Activated T-helper 1 cell treated with anti-CD3 and anti-CD28 coated beads, Interleukin-12 subunit alpha, Interleukin-12 subunit beta, Interleukin-2, Interleukin-4 antibody, amounts not matched to agents 30 ng/mL and 10 ng/mL and 1 ng/mL, durations not matched to agents 14 hours and 24 hours and 36 hours (primary cell): ENCODE results near the gene FARP1. TPM values are rescaled to one million over a fixed set of nuclear protein-coding genes. Genes with fewer than 3 reads are reported as not detected.

ENCODE experiments used
- DNase-seq: peaks from one replicate; pipeline ENCODE4 v3.0.0; 2021; ENCODE audit warnings: low spot score
- H3K27ac Mint-ChIP-seq: one replicate; pipeline ENCODE4 v1.8.0; 2021; ENCODE audit warnings: mild to moderate bottlenecking, mixed read lengths
- H3K27me3 Mint-ChIP-seq: one replicate; pipeline ENCODE4 v1.8.0; 2022; ENCODE audit warnings: mild to moderate bottlenecking, moderate library complexity, mixed read lengths; ENCODE audit not compliant: insufficient read depth
- H3K36me3 Mint-ChIP-seq: one replicate; pipeline ENCODE4 v1.8.0; 2021; ENCODE audit warnings: low read depth, mixed read lengths
- H3K4me1 Mint-ChIP-seq: one replicate; pipeline ENCODE4 v1.8.0; 2021; ENCODE audit warnings: low read depth, mixed read lengths
- H3K4me3 Mint-ChIP-seq: one replicate; pipeline ENCODE4 v1.8.0; 2021; ENCODE audit warnings: mild to moderate bottlenecking, moderate library complexity, mixed read lengths
- H3K9me3 Mint-ChIP-seq: one replicate; pipeline ENCODE4 v1.8.0; 2021; ENCODE audit warnings: mixed read lengths
- intact Hi-C: fragments of 100-400 bp; cut with micrococcal nuclease; formaldehyde crosslinking; loops from one replicate; pipeline ENCODE4 v1.15.1; 2024
- total RNA-seq: library from RNA; stranded (reverse); gene quantifications from 2 replicates; pipeline ENCODE4 v1.2.3, GENCODE V29; 2022

The FARP1 gene
- total RNA-seq, 1 donor from 2014 or later: 0.34 TPM

GRCh38 chr13:98234348-98234747 lies 91.5 kb downstream of the FARP1 start:
- H3K4me3 Mint-ChIP-seq: no peak overlapping the region
- intact Hi-C loops: no loop called here
- H3K36me3 Mint-ChIP-seq: no peaks in the 10 kb centered on the region
- H3K9me3 Mint-ChIP-seq: no peaks in the 10 kb centered on the region
- H3K27ac Mint-ChIP-seq: no peak overlapping the region
- H3K4me1 Mint-ChIP-seq: no peaks in the 10 kb centered on the region
- H3K27me3 Mint-ChIP-seq: no peaks in the 10 kb centered on the region
- DNase-seq: no peak

- H3K27ac Mint-ChIP-seq: no peak overlapping the region
- no peaks in the 10 kb centered on the region for H3K4me1 Mint-ChIP-seq
- DNase-seq: no peak
- H3K36me3 Mint-ChIP-seq: no peaks in the 10 kb centered on the region
- intact Hi-C loops: no loop called here
- H3K9me3 Mint-ChIP-seq: no peaks in the 10 kb centered on the region
- H3K4me3 Mint-ChIP-seq: no peak overlapping the region
- H3K27me3 Mint-ChIP-seq: no peaks in the 10 kb centered on the region
Measured at GRCh38 chr13:98236197-98236596, 93.3 kb downstream of the FARP1 start.

DNA sequence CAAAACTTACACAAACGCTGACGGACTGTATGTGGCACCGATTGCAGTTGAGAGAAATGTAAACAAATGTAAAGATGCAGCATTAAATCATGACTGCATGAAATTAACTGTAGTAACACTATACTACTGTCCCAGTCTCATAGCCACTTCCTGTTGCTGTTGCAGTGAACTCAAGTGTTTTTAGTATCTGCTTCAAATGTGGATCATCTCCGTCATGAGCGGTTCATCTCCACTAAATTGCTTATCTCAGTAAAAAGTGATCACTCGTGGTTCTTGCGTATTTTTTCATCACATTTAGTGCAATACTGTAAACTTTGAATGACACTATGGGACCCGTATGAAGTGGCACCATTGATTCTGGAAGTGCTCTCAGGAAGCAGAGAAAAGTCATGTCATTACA lies 94.4 kb downstream of the FARP1 start:
- H3K4me3 Mint-ChIP-seq: no peak overlapping the region
- H3K4me1 Mint-ChIP-seq: no peaks in the 10 kb centered on the region
- no peaks in the 10 kb centered on the region for H3K27me3 Mint-ChIP-seq
- H3K36me3 Mint-ChIP-seq: no peaks in the 10 kb centered on the region
- no peak for DNase-seq
- no peak overlapping the region for H3K27ac Mint-ChIP-seq
- intact Hi-C loops: no loop called here
- no peaks in the 10 kb centered on the region for H3K9me3 Mint-ChIP-seq

DNA sequence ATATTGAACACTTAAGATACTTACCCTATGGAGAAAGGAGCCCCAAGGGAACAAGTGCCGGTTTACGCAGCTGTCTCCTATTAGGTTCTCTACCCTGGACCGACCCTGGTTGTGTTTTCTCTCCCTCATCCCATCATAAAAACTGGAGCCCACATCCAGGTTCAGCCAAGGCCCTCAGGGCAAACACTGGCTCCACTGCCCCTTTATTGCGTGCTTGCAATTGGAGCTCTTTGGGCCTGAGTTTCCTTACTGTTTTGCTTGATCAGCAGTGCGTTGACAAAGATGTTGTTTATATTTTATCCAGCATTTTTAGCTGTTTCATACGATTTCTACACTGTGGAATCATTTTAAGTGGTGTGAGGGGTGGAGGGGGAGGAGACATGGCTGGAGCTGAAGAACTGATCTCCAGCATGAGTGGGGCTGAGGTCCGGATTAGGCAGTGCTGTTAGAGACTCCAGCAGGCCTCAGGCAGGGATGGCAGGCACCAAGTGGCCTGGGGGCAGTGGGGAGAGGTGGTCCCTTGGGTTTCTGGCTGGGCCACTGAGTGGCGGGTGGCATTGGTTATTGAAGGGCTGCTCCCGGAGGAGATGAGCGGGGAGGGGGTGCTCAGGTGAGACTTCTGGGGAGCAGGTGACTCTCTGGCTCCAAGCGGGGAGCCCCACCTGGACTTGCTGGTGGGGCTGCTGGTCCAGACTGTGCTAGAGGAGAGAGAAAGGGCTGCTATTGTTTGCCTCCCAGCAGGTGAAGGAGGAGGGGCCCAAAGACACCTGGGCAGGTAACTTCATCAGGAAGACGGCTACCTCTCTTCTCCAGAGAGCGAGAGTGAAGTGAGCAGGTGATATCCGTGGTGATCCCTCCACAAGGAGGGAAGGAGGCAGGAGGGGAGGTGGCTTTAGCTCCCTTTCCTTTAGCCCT lies 96.5 kb downstream of the FARP1 start:
- Mint-ChIP-seq H3K36me3 (no peaks in the 10 kb centered on the region), H3K4me1 (no peaks in the 10 kb centered on the region), H3K27ac (no peak overlapping the region), H3K9me3 (no peaks in the 10 kb centered on the region), H3K27me3 (no peaks in the 10 kb centered on the region), H3K4me3 (no peak overlapping the region)
- intact Hi-C loops: no loop called here
- no peak for DNase-seq

DNA sequence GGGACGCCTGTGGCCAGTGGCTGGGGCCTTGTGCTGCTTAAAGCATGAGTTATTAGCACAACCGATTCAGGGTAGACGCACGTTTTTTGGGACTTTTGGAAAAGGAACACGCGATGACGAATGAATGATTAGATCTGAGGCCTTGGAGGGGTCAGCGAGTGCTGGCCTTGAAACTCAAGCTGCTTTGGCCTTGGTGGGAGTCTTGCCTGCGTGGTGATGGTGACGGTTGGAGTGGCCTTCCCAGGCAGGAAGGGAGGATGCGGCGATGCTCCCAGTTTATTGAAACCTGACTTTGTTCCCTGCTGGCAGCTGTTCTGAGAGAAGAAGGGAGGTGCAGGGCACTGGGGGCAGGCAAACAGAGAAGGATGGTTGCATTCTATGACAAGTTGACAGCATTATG lies 97.2 kb downstream of the FARP1 start:
- Mint-ChIP-seq H3K36me3 (no peaks in the 10 kb centered on the region), H3K4me1 (no peaks in the 10 kb centered on the region)
- intact Hi-C loops: no loop called here

DNA sequence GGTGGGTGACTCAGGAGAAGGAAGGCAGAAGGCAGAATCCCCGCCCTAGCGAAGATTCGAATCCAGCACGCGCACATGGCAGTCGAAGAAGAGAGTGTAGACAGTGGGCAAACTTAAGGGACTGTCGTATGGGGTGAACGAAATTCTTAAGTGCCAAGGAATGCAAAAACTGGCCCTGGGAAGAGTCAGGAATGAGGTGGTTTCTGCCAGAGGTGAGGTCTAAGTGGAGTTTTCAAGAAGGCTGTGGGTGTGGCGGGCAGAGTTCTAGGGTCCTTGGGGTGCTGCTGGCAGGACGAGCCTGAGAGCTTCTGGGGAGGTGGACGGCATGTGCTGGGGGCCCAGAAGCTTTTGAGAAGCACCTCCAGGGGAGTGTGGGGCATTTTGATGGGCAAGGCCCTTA lies 98.1 kb downstream of the FARP1 start:
- no peak overlapping the region for H3K4me3 Mint-ChIP-seq
- intact Hi-C loops: no loop called here
- no peaks in the 10 kb centered on the region for H3K4me1 Mint-ChIP-seq
- H3K36me3 Mint-ChIP-seq: no peaks in the 10 kb centered on the region
- no peaks in the 10 kb centered on the region for H3K9me3 Mint-ChIP-seq
- no peak overlapping the region for H3K27ac Mint-ChIP-seq
- no peaks in the 10 kb centered on the region for H3K27me3 Mint-ChIP-seq
- no peak for DNase-seq

More for the DNA sequence above, 97.2 kb downstream of the FARP1 start:
- Mint-ChIP-seq H3K27ac (no peak overlapping the region), H3K4me3 (no peak overlapping the region), H3K9me3 (no peaks in the 10 kb centered on the region), H3K27me3 (no peaks in the 10 kb centered on the region)
- no peak for DNase-seq

GRCh38 chr13:98241976-98242375 lies 99.1 kb downstream of the FARP1 start:
- Mint-ChIP-seq H3K9me3 (no peaks in the 10 kb centered on the region), H3K4me3 (no peak overlapping the region), H3K27ac (no peak overlapping the region), H3K4me1 (no peaks in the 10 kb centered on the region), H3K27me3 (no peaks in the 10 kb centered on the region), H3K36me3 (no peaks in the 10 kb centered on the region)
- intact Hi-C loops: no loop called here
- DNase-seq: no peak

GRCh38 chr13:98242403-98242802 lies 99.5 kb downstream of the FARP1 start:
- no peak overlapping the region for H3K27ac Mint-ChIP-seq
- no peaks in the 10 kb centered on the region for H3K36me3 Mint-ChIP-seq
- no peaks in the 10 kb centered on the region for H3K9me3 Mint-ChIP-seq
- H3K4me1 Mint-ChIP-seq: no peaks in the 10 kb centered on the region
- intact Hi-C loops: no loop called here
- no peak for DNase-seq
- no peaks in the 10 kb centered on the region for H3K27me3 Mint-ChIP-seq
- H3K4me3 Mint-ChIP-seq: no peak overlapping the region

DNA sequence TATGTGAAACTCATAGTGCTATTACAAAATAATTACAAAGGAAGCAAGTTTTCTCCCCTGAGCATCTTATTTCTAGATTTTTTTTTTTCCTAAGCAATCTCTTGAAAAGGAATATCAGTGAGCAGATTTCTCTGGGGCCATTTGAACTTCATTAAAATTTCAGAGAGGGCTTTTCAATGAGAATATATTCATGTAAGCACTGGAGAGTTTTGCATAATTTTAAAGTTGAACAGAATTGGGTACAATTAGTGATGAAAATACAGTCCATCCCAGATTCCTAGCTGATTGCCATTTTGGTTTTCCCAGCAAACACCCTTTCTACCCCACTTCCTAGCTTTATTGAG lies 101.0 kb downstream of the FARP1 start:
- Mint-ChIP-seq H3K27me3 (no peaks in the 10 kb centered on the region), H3K4me3 (no peak overlapping the region), H3K9me3 (no peaks in the 10 kb centered on the region), H3K27ac (no peak overlapping the region), H3K36me3 (no peaks in the 10 kb centered on the region), H3K4me1 (no peaks in the 10 kb centered on the region)
- intact Hi-C loops: no loop called here
- DNase-seq: no peak

DNA sequence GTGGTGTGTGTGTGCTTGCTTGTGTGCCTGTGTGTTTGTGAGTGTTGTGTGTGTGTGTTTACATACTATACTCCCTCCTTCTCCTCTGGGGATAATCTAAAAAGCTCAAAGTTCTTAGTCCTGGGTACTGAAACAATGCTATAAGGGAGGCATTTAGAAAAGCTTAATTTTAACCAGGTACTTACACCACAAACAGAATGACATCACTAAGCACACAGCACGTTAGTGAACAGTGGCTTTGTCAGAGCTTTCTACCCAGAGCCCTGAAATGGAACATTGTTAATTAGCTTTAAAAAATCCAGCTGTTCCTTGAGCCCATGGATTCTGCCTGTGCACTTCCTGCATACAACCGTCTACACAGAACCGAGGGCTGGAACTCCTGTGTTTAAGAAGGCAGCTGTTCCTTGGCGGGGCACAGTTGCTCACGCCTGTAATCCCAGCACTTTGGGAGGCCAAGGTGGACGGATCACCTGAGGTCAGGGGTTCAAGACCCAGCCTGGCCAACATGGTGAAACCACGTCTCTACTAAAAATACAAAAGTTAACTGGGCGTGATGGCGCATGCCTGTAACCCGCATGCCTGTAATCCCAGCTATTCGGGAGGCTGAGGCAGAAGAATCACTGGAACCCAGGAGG lies 103.8 kb downstream of the FARP1 start:
- DNase-seq: no peak
- H3K27ac Mint-ChIP-seq: no peak overlapping the region
- H3K4me1 Mint-ChIP-seq: no peaks in the 10 kb centered on the region
- no peak overlapping the region for H3K4me3 Mint-ChIP-seq
- intact Hi-C loops: no loop called here
- no peaks in the 10 kb centered on the region for H3K36me3 Mint-ChIP-seq
- H3K9me3 Mint-ChIP-seq: no peaks in the 10 kb centered on the region
- peaks cover 2% of the 10 kb centered on the region for H3K27me3 Mint-ChIP-seq

DNA sequence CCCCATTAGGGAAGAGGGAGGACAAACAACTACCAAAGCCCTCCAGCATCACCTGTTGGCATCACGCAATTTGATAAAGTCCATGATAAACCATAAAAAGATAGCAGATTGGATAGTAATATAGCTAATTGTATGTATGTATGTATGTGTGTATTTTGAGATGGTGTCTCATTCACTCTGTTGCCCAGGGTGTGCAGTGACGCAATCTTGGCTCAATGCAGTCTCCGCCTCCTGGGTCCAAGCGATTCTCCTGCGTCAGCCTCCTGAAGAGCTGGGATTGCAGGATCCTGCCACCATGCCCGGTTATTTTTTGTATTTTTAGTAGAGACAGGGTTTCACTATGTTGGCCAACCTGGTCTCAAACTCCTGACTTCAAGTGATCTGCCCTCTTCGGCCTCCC lies 108.8 kb downstream of the FARP1 start:
- intact Hi-C loops: no loop called here
- Mint-ChIP-seq H3K4me1 (no peaks in the 10 kb centered on the region), H3K36me3 (no peaks in the 10 kb centered on the region), H3K4me3 (no peak overlapping the region), H3K27ac (no peak overlapping the region), H3K27me3 (peaks cover 2% of the 10 kb centered on the region), H3K9me3 (no peaks in the 10 kb centered on the region)
- no peak for DNase-seq

- H3K36me3 Mint-ChIP-seq: no peaks in the 10 kb centered on the region
- no peaks in the 10 kb centered on the region for H3K9me3 Mint-ChIP-seq
- no peaks in the 10 kb centered on the region for H3K4me1 Mint-ChIP-seq
- H3K27me3 Mint-ChIP-seq: peaks cover 2% of the 10 kb centered on the region
- intact Hi-C loops: no loop called here
- DNase-seq: no peak
- no peak overlapping the region for H3K4me3 Mint-ChIP-seq
- H3K27ac Mint-ChIP-seq: no peak overlapping the region
Measured at GRCh38 chr13:98252931-98253470, 110.1 kb downstream of the FARP1 start.

DNA sequence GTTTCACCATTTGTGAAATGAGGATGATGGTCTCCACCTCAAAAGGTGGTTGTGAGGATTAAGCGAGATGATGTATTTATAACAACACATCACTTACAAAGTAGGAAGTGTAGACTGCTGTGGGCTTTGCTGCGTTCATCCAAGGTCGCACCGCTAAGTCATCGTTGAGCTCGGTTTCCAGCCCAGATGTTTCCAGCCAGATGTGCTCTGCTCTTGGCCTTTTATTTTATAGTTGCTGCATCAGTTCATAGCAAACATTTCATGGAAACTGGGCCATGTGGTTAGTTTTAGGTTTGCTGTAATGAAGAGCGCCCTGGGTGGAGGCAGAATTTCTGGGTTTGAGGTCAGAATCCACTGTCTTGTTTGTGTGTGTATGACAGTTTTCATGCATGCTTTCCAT lies 110.6 kb downstream of the FARP1 start:
- Mint-ChIP-seq H3K9me3 (no peaks in the 10 kb centered on the region), H3K36me3 (no peaks in the 10 kb centered on the region), H3K27me3 (peaks cover 2% of the 10 kb centered on the region), H3K4me1 (no peaks in the 10 kb centered on the region), H3K27ac (no peak overlapping the region), H3K4me3 (no peak overlapping the region)
- intact Hi-C loops: no loop called here
- DNase-seq: no peak
